GM19193 (cell line): ENCODE data around the gene ADAM19.

Source experiments
- POLR2A ChIP-seq: IDR thresholded peaks from 4 replicates; pipeline ENCODE4 v1.6.1; 2011; ENCODE audit not compliant: insufficient read depth, insufficient read length; ENCODE audit errors: extremely low read depth

The ADAM19 gene

DNA sequence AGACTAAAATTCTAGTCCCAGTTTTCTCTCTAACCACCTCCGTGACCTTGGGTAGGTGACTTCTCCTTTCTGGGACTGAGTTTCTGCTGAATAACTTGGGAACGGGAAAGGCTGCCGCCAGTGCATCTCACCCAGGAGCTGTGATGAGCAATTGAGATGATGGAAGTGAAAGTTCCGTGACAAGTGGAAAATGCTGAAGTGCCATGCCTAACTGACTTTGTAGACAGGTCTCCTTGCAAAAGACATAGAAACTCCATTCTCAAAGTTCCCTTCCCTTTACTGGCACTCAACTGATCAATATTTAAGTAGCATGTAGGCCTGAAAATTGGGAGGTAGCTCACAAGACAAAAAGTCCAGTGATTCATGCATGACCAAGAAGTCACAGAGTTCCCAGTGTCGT lies 6.3 kb upstream of the ADAM19 start:
- no peak for TF ChIP-seq POLR2A

DNA sequence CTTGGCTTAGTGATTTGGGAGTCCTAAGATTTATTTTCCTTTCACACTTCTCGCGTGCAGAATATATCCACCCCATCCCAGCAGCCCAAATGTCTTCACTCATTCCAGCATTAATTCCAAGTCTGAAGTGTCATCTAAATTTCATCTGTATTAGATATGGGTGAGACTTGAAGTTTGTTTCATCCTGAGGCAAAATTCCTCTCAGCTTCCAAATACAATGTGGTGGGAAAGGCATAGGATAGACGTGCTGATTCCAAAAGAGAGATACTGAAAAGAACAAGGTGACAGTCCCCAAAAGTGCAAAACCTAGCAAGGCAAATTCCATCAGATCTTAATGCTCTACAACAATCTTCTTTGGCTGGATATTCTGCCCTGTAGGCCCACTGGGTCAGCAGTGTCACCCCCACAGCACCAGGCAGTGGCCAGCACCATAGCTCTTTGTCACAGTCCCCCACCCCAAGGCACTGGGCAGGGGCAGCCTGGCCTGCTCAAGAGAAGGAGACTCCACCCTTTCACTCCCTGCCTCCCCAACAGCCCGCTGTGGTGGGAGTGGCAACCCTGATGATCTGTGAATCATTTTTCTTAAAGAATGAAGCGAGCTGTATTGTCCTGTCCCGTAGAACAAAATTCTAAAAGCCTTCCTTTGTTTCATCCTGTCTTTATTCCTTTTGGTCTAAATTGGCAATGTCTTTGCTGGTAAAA lies 2.7 kb upstream of the ADAM19 start:
- no peak for TF ChIP-seq POLR2A

DNA sequence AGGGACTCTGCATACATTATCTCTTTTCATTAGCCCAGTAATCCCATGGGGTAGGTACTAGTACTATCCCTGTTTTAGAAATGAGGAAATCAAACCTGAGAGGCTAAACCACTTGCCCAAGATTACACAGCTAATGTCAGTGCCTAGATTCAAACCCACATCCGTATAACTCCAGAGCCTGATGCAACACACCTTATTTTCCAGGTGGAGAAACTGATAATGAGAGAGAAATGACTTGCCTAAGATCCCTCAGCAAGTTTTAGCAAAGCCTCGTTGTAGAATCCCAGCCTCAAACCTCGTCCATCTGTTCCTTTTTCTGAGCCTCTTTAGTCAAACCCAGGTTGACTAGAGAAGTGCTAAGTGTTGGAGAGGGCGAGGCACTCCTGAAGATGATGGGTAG lies 1.1 kb upstream of the ADAM19 start:
- TF ChIP-seq POLR2A = no peak

DNA sequence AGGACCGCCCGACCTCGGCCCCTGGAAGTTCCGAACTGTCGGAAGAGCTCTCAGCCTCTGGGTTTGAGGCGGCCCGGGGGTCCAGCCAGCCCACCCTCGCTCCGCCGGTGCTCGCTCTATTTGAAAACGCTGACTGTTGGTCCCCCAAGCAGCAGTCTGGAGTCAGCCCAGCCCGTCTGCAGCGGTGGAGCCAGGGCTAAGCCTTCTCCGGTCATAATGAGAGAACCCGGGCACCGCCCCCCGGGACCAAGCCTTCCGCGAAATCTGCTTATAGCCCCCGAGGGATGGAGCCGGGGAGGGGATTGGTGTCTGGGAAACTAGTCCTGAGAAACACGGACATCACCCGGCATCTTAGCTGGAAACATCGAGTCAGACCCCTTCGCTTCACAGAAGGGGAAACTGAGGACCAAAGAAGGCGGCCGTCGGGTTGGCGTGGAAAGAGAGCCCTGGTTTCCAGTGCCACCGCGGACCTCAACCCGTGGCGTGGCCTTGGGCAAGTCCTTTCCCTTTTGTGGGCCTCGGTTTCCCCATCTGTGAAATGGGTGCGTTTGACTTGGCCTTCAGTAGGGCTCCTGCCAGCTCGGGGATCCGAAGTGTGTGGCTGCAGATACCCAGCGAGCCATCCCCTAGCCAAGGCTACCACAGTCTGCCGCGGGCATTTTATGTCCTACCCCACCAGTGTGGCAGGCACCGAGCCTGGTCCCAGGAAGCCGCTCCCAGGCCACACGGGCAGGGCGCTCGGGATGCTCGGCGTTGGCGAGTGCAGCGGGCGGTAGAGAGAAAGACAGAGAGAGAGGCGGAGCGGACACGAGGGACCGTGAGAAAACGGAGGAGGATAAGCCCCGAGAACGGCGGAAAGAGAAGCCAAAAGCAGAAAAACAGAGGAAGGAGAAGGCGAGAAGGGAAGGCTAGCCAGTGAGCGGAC lies 857 bp downstream of the ADAM19 start:
- TF ChIP-seq POLR2A = no peak

DNA sequence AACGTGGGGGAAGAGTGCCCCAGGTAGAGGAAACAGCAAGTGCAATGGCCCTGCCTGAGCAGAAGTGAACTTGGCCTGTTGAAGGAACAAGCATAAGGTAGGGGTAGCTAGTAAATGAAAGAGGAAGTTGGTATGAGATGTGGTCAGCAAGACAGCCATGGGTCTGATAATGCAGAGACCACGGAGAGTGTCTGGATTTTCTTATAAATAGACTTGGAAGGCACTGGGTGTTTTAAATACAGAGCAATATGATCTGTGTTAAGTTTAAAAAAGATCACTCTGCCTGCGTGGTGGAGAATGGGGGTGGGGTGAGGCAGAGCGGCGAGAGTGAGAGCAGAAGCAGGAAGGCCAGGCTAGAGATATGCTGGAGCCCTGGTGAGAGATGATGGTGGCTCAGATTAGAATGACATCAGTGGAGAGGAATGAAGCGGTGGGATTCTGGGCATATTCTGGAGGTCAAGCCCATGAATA lies 4.2 kb downstream of the ADAM19 start:
- peak; percentile 34 for TF ChIP-seq POLR2A

DNA sequence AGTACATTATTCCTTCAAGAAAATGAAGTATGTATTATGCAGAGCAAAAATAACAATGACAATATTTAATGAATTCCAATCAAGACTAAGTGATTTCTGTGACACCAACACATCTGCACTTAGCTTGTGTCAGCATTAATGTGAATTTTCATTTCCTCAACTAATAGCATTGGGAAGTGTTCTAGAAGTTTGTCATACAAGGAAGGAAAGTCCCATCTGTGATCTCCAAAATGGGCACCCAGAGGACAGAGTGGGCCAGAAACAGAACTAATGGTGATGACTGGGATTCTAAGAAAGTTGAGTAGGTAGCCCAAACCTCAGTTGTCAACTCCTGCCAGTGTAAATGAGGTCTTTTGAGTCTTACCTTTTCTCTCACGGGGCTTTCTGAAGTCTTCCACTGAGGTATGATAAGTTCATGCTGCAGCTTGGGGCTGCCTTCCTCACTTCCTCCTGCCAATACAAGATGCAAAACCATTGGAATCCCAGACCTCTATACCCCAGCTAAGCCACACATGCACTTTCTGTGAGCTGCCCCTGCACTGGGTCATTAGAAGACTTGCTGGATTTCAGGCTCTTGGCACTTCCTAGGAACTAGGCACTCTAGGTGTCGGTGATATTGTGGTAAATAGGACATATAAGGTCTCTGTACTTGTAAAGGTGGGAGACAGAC lies 4.9 kb downstream of the ADAM19 start:
- no peak for TF ChIP-seq POLR2A

GRCh38 chr5:157568720-157569119 lies 6.9 kb downstream of the ADAM19 start:
- no peak for TF ChIP-seq POLR2A

DNA sequence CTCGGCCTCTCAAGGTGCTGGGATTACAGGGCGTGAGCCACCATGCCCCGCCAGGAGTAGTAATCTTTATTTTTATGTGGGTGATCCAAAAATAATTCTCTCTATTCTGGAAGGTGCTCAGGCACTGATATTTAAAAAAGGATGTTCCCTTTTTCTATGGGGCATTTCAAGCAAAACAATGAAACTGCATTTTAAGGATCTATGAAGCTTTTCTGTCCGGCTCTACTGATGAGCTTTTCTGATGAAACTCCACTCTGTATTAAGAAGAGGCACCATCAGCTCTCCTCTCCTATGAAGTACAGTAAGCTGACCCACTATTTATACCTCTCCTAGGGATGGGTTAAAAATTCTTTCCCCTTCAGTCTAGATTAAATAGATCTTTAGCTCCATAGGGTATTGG lies 7.4 kb downstream of the ADAM19 start:
- TF ChIP-seq POLR2A = no peak

- TF ChIP-seq POLR2A = no peak
Measured at GRCh38 chr5:157566902-157567489, 8.6 kb downstream of the ADAM19 start.

DNA sequence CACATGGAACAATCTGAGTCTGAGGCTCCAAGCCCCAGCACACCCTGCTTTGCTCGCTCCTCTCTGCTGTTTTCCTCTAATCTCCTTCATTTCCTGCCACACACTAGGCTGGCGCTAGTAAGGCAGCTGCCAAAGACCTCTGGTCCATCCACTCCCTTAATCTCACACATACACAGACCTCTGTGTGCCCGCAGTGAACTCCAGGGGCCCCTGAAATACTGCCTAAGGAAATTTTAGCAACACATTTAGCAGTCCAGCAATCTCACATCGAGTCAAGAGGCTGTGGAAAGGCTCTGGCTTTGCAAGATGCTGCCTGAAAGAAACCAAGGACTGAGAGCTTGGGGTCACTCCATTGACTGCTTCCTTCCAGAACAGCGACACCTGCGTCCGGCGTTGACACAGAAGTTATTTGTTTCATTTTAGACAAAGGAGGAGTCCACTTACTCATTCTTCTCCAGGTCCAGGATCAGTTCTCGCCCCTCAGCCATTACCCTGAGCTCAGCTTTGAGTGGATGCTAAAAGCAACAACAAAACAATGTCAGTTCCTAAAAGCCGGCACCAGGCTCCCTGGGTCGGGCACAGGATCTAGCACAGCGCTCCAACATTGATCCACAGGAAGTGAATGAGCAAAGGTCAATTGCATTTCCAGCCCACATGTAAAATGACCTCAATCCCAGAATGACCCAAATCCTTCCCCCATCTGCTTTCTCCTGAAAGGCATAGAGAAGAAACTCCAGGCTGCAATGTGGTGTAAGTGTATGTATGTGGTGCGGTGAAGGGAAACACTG lies 11.5 kb downstream of the ADAM19 start:
- no peak for TF ChIP-seq POLR2A

- no peak for TF ChIP-seq POLR2A
Measured at GRCh38 chr5:157563373-157563928, 12.1 kb downstream of the ADAM19 start.

DNA sequence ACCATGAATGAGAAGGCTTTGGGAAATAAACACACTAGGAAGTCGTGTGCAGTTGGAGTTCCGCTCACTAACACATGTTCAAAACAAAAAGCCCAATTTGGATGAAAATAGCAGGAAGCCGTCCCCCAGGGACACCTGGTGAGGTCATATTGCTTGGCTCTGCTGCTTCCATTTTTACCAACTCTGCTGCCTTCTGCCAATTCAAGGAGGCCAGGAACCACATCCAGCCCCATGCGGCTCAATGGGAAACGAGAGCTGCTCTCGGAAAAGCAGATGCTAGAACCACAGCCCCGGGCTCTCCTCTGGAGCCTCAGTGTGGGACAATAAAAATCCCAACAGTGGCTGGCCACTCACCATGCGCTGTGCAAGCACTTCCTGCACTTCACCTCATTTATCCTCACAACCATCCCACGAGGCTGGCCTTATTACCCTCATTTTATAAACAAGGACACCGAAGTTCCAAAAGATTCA lies 13.4 kb downstream of the ADAM19 start:
- no peak for TF ChIP-seq POLR2A

DNA sequence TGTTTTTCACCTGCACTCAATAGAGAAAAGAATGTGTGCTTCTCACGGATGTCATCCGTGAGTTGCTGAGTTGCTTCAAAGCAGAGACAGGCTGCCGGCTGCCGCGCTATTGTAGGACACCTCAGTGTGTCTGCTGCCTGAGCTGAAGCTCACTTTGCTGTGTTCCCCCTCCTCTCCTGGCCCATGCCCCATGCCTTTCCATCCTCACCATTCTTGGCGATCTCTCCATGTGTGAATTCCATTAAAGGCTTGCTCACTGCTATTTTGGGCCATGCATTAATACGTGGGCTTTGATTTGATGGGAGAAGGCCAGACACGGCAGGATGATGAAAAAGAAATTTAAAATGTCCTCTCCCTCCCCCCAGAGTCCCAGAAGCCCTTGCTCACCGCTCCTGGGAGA lies 14.5 kb downstream of the ADAM19 start:
- TF ChIP-seq POLR2A = no peak

DNA sequence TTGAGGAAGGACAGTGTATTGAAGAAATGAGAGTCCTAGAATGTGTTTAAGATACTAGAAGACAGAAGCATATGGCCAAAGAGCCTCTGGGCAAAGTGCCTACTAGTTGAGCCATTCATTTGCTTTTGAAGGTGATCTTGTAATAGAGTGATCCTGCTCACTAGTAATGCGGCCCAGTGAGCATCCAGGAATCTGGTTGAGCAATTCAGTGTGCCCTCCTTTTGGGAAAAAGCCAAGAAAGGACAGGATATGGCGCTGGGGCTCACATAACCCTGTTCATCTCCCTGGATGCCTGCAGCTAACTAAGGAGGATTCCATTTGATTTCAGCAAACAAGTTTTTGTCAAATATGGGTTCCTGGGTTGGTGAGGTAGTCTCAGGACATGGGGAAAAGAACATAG lies 16.3 kb downstream of the ADAM19 start:
- no peak for TF ChIP-seq POLR2A
